ENCODE data around the gene GPR143.

Gene GPR143

DNA sequence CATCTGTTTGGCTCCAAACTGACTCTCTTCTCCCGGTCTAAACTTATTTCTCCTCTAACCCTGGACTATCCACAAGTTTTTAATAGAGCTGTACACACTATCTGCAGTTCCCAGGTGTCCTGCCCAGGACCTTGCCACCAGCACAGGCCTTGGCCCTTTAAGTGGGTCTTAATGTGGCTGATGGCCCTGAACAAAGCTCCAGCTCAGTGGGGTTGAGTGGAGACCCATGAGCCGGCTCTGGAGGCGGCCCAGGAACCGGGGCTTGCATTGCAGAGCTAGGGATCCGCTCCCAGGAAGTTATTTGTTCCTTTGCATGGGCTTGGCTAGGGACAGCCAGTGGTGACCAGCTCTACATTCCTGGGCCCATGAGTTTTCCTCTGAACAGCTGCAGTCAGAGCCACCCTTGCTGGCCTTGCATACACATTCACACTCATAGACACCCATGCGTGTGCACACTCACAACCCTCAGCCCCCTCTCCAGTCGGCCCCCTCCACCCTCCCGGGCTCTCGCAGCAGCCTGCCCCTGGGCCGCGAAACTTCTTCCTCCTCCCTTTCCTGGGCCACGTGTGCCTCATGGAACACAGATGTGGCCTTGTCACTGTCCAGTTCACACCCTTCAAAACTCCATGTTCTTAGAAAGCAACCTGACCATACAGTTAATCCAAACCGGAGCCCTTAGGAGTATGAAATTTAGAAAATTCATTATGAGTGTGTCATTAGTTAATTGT is 58.2 kb downstream of the GPR143 start:
- no peak for DNase-seq

DNA sequence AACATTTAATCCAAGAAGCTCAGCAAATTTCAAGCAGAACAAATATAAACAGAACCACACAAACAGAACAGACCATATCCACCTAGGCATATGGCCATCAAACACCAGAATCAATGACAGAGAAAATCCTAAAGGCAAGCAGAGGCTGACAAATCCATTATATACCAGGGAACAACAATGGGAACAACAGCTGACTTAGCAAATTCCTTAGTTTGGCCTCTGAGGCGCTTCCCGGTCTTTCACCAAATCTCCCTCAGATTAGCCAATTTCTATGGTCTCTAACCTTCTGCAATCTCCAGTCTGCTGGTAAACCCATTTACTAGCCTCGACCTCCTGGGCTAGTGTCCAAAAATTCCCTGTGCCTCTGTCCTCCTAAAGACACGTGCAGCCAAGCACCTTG is 59.2 kb downstream of the GPR143 start:
- DNase-seq, result no peak

DNA sequence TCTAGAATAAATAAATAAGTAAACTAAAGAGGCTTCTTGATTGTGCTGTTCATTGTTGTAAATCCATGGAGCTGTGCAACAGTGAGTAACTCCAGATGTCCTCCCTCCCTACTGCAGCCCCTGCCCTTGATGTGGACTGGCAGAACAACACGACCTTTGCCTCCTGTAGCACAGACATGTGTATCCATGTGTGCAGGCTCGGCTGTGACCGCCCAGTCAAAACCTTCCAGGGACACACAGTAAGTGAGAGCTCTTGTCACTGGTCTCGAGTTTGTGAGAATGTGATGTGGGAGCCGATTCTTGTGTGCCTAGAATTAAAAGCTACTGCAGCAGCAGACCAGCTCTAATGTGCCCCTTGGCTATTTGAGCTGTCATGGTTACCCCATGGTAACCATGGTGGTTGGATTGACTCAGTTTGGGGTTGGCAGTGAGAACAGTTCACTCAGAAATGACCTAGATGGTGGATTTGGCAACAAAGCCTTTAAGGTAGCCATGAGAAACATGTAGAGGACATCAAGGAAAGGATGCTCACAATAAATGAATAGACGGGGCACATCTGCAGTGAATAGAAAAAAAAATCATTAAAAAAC is 60.7 kb downstream of the GPR143 start:
- DNase-seq, result no peak

DNA sequence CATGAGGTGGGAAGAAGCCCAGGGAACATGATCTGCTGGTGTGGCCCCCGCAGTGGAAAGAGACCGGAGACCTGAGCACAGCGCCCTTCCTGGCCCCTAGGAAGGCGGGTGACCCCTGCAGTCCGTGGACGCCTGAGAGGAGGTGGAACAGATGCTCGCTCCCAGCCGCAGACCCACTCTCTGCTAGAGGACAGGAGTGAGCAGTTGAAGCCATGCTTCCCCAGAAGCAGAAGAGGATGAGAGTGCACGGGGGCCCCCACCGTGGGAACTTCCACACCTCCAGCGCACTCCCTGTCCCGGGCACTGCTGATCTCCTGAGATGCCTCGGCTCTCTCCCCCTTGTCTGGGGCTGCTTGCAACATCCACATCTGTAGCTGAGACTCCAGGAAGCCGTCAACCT is 62.2 kb downstream of the GPR143 start:
- no peak for DNase-seq

GRCh38 chrX:9701790-9702189 is 63.9 kb downstream of the GPR143 start:
- no peak for DNase-seq

- DNase-seq, result no peak
Observed at GRCh38 chrX:9700555-9700954, 65.1 kb downstream of the GPR143 start.

DNA sequence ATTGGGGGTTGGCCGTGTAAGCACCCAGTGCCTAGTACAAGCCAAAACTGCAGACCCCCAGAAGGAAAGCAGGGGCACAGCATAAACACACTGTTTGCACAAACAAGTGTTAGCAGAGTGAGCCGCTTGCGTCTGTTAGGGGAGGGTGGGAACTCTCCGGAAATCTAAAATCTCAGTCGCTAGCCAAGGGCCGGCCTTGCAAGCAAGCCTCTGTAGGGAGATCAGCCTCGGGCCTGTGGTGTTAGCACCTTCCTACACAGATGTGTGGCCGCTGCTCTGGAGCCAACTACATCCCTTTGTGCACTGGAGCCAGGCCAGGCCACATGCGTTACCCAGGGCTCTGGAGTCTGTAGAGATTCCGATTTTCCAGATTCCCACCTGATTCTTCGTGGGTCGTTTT is 67.1 kb downstream of the GPR143 start:
- no peak for DNase-seq

- no peak for DNase-seq
Observed at GRCh38 chrX:9693307-9694001, 72.2 kb downstream of the GPR143 start.

DNA sequence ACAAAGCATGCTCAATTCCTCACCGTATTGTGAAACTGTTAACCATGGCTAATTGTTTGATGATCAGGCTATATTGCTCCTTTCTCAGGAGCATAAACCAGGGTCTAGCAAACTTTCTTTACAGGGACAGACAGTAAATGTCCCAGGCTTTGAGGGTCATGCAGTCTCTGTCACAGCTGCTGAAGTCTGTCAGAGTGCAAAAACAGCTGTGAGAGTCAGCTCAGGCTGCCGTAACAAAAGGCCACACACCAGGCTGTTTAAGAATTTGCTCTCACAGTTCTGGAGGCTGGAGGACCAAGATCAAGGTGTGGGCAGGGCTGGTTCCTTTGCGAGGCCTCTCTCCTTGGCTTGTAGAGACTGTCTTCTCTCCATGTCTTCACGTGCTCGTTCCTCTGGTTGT is 75.6 kb downstream of the GPR143 start:
- no peak for DNase-seq

- DNase-seq, result no peak
Observed at GRCh38 chrX:9688833-9689232, 76.8 kb downstream of the GPR143 start.

GRCh38 chrX:9687899-9688298 is 77.7 kb downstream of the GPR143 start:
- no peak for DNase-seq

- no peak for DNase-seq
Observed at GRCh38 chrX:9683350-9683749, 82.3 kb downstream of the GPR143 start.

- no peak for DNase-seq
Observed at GRCh38 chrX:9682861-9683260, 82.8 kb downstream of the GPR143 start.

- DNase-seq, result no peak
Observed at GRCh38 chrX:9682456-9682855, 83.2 kb downstream of the GPR143 start.

DNA sequence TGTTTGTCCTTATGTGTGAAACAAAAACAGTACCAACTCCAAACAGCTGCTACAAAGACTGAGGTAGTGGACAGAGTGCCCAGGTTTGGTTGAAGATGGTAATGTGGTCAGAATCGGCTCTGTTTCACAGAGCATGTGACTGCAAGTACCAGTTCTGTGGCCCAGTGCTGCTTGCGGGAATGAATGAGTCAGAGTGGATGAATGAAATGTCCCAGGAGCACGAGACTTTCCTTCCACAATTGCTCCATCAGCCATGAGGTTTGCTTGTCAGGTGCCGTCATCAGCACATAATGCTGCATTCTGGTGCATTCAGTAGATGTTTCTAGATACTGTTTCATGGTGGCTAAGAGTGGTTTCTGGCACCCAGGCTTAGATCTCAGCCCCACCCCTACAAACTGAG is 84.2 kb downstream of the GPR143 start:
- no peak for DNase-seq

- DNase-seq, result no peak
Observed at GRCh38 chrX:9681011-9681410, 84.6 kb downstream of the GPR143 start.

DNA sequence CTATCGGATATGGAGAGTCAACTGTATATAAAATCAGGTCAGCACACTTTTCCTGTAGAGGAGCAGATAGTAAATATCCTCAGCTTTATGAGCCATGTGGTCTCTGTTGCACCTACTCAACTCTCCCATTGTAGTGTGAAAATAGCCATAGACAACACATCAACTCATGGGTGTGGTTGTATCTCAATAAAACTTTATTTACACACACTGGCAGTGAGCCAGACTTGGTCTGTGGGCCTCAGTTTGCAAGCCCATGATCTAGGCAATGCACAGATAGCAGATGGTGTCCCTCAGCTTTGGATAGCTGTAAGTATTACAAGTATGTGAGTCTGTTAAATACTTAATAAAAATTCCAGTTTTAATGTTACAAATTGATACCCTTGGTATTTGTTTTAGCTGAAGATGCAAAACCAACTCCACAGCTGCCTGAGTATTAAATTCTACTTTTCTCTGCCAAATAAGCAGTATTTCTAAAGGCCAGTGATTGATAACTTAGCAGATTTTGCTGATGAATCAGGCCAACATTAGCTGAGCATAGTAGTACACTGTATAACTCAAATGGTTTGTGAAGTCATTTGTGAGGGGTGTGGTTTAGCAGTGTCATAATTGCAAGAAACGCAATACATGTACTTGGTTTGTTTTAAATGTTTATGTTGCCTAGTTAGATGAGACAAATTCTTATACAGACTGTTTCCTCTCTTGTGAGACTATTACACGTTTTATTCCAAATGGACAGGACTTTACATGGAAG is 87.3 kb downstream of the GPR143 start:
- DNase-seq, result no peak

DNA sequence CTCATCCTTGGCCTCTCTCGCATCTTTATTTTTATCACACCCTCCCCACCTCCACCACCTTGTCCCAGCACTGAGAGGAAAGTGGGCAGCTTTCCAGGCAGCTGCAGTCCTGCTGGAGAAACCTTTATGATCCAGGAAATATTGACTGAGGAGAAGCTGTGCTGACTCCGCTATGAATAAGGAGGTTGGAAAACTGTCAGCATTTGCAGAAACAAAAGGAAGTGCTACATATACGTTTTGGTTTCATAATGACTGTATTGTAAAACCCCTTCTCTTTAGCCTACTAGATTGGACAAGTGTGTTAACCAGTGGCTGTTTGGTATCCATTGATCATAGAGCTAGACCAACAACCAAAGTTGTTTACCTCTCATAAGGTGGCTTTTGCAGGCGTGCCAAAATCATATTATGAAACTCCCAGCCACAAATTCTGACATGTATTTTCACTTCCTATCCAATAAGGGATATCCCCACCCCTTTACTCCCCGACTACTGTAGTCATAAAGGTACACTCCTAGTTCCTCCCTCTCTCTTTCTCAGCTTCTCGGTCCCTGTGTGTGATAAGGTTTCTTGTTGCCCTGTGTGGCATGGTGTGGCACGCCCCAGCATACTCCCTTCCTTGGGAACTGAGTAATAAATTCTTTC is 88.4 kb downstream of the GPR143 start:
- DNase-seq, result peak in 1 of 2 donors; percentile 1

DNA sequence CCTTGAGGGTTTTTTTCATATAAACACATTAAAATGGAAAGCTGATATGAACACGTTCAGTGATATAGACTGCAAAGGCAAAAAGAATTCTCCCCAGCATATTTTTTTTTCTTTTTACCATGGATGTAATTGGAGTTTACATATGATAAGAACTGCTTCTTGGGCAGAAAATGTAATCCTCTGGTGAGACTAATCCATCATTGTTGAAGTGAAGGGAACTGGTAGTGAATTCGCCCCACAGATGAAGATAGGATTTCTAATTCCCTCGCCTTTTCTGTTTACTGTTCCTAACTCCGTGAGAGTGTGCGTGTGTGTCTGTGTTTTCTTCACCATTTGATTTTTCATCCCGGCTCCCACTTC is 88.9 kb downstream of the GPR143 start:
- DNase-seq, result no peak

DNA sequence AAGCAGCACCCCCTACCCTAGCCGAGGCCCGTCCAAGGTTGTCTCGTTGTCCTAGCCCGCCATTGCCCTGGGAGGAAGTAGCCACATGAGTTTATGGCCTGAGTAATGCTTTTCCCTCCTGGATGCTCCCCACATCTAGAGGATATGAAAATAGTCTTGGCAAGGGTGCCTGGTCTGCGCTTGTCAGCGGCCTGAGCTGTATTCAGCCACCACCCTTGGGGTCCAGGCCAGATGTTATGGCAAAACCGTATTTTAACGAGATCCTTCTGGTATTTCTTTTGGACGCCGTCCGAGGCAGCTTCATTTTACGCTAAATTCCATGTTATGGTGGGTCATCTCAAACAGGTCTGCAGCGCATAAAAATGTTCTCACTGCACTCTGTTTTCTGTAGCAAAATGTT is 89.3 kb downstream of the GPR143 start:
- DNase-seq, result no peak
